ENCODE measurements around the gene YES1. TPM values are rescaled to one million over a fixed set of nuclear protein-coding genes. Genes with fewer than 3 reads are reported as not detected.

The YES1 gene
- total RNA-seq, 1 experiment from 2014 or later, result 81.7 TPM

DNA sequence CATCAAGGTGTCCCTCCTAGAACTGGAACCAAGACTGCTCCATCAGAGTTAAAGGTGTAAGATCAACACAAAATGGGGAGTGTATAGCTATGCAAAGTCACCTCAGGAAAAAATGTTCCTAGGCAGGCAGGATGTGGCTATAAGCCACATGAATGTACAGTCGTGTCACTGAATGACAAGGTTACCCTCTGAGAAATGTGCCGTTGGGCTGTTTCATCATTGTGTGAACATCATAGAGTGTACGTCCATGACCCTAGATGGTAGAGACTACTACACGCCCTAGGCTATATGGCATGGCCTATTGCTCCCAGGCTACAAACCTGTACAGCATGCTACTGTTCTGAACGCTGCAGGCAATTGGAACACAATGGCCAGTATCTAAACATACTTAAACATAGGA lies 130.1 kb downstream of the YES1 start:
- H3K36me3 Mint-ChIP-seq (ENCODE audit: insufficient read depth, unreplicated experiment), result peaks cover 93% of the 10 kb centered on the region
- no TSS peak for BruUV-seq (replicated peaks)
- peaks cover 6% of the 10 kb centered on the region for H3K4me1 Mint-ChIP-seq (ENCODE audit: insufficient read depth, unreplicated experiment)
- POLR2A ChIA-PET, result no interaction called here
- H3K27me3 Mint-ChIP-seq (ENCODE audit: insufficient read depth, unreplicated experiment), result no peaks in the 10 kb centered on the region
- H3K9me3 Mint-ChIP-seq (ENCODE audit: unreplicated experiment), result no peaks in the 10 kb centered on the region
- peak overlapping the region; percentile 16 for H3K27ac Mint-ChIP-seq (ENCODE audit: low read depth, unreplicated experiment)
- DNase-seq (ENCODE audit: unreplicated experiment), result no peak
- CTCF ChIA-PET, result interaction anchor here (0.9 to 1.0 kb wide), 2 partner anchors 9 to 157 kb away, joined by 3 to 4 read pairs; no protein-coding TSS in a partner anchor
- no peak overlapping the region for H3K4me3 Mint-ChIP-seq (ENCODE audit: unreplicated experiment)
- TF ChIP-seq, protein P1, sequence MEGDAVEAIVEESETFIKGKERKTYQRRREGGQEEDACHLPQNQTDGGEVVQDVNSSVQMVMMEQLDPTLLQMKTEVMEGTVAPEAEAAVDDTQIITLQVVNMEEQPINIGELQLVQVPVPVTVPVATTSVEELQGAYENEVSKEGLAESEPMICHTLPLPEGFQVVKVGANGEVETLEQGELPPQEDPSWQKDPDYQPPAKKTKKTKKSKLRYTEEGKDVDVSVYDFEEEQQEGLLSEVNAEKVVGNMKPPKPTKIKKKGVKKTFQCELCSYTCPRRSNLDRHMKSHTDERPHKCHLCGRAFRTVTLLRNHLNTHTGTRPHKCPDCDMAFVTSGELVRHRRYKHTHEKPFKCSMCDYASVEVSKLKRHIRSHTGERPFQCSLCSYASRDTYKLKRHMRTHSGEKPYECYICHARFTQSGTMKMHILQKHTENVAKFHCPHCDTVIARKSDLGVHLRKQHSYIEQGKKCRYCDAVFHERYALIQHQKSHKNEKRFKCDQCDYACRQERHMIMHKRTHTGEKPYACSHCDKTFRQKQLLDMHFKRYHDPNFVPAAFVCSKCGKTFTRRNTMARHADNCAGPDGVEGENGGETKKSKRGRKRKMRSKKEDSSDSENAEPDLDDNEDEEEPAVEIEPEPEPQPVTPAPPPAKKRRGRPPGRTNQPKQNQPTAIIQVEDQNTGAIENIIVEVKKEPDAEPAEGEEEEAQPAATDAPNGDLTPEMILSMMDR (IDR thresholded peaks at IDR 0.05; ENCODE audit: unreplicated experiment), result no peak
- intact Hi-C loops (cut with micrococcal nuclease), result no loop called here

DNA sequence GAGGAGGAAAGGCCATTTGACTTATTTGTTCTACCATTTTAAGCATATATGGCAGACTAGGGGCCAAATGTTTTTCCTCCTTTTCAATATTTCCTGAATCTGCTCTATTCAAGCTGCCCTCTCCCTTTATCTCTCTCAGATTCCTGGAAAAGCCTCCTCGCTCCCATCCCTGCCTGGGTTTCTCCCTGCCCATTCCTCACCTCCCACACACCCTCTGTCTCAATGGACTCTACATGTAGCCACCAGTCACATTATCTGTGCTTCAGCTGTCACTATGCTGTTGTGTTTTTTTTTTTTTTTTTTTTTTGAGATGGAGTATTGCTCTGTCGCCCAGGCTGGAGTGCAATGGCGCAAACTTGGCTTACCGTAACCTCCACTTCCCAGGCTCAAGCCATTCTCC lies 131.7 kb downstream of the YES1 start:
- Mint-ChIP-seq H3K36me3 (ENCODE audit: insufficient read depth, unreplicated experiment) (peaks cover 94% of the 10 kb centered on the region), H3K4me1 (ENCODE audit: insufficient read depth, unreplicated experiment) (no peaks in the 10 kb centered on the region), H3K9me3 (ENCODE audit: unreplicated experiment) (no peaks in the 10 kb centered on the region), H3K27ac (ENCODE audit: low read depth, unreplicated experiment) (peak overlapping the region; percentile 53), H3K4me3 (ENCODE audit: unreplicated experiment) (no peak overlapping the region), H3K27me3 (ENCODE audit: insufficient read depth, unreplicated experiment) (no peaks in the 10 kb centered on the region)
- POLR2A ChIA-PET, result interaction anchor here (1.2 kb wide), 1 partner anchor 22 kb away, joined by 3 read pairs; no protein-coding TSS in a partner anchor
- BruUV-seq (replicated peaks), result no TSS peak
- TF ChIP-seq, protein P1 (IDR thresholded peaks at IDR 0.05; ENCODE audit: unreplicated experiment), result no peak
- CTCF ChIA-PET, result interaction anchor here (0.7 to 1.2 kb wide), 3 partner anchors 10 to 23 kb away, joined by 3 read pairs; partner anchors contain the start of gene TYMS
- intact Hi-C loops (cut with micrococcal nuclease), result no loop called here
- DNase-seq (ENCODE audit: unreplicated experiment), result no peak

DNA sequence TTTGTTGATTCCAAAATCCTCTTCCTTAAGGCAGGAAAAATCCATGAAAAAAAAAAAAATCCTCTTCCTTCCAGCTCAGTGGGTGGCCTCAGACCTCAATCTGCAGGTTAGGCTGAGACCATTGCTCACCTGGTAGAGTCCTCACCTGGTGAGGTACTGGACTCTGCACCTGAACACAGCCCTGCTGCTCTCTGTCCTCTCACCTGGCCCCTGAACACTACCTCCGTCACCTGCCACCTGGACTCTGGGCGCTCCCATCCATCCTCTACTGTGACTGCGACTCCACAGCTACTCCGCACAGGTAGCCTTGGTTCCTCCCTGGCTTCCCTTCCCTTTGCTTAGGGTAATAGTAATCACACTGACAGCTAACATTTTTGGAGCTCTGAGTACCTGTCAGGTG lies 132.5 kb downstream of the YES1 start:
- TF ChIP-seq, protein P1 (IDR thresholded peaks at IDR 0.05; ENCODE audit: unreplicated experiment), result no peak
- H3K4me3 Mint-ChIP-seq (ENCODE audit: unreplicated experiment), result no peak overlapping the region
- no peaks in the 10 kb centered on the region for H3K27me3 Mint-ChIP-seq (ENCODE audit: insufficient read depth, unreplicated experiment)
- no peaks in the 10 kb centered on the region for H3K4me1 Mint-ChIP-seq (ENCODE audit: insufficient read depth, unreplicated experiment)
- ChIA-PET CTCF (interaction anchor here (0.6 to 2.9 kb wide), 3 partner anchors 62 to 1874 kb away, joined by 3 to 10 read pairs (median 4); no protein-coding TSS in a partner anchor), POLR2A (interaction anchor here (1.2 kb wide), 1 partner anchor 23 kb away, joined by 3 read pairs; no protein-coding TSS in a partner anchor)
- BruUV-seq (replicated peaks), result no TSS peak
- peak overlapping the region; percentile 53 for H3K27ac Mint-ChIP-seq (ENCODE audit: low read depth, unreplicated experiment)
- no peaks in the 10 kb centered on the region for H3K9me3 Mint-ChIP-seq (ENCODE audit: unreplicated experiment)
- H3K36me3 Mint-ChIP-seq (ENCODE audit: insufficient read depth, unreplicated experiment), result peaks cover 94% of the 10 kb centered on the region
- intact Hi-C loops (cut with micrococcal nuclease), result no loop called here
- no peak for DNase-seq (ENCODE audit: unreplicated experiment)

DNA sequence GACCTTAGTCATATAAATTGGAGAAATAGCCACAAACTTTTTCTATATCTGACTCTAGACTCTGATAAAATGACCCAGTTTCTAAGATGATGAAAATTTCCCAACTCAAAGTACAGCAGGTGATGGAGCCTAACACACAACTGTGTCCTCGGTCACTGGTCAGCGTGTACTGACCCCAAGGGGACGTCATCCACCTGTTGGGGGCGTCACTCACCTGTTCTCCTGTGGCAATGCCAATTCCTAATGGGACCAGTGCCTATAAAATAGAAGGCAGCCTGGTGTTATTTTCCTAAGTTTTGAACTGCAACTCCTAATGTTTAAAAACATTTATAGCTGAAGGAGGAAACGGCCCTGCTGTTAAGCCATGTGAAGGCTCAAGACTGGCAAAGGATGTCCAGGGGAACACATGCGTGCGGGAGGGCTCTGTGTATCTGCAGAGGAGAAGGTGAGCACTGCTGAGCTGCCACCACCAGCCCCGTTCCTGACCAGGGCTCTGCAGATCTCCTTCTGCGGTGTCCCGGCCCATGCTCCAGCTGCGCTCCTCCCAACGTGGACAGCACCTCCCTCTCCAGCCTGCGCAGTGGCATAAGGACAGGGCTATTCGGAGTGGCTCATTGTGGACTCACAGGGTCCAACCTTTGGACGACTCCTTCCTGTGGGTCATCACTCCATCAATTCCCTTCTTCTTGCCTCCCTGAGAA lies 133.4 kb downstream of the YES1 start:
- DNase-seq (ENCODE audit: unreplicated experiment), result no peak
- Mint-ChIP-seq H3K36me3 (ENCODE audit: insufficient read depth, unreplicated experiment) (peaks cover 92% of the 10 kb centered on the region), H3K4me1 (ENCODE audit: insufficient read depth, unreplicated experiment) (no peaks in the 10 kb centered on the region), H3K27ac (ENCODE audit: low read depth, unreplicated experiment) (no peak overlapping the region), H3K9me3 (ENCODE audit: unreplicated experiment) (no peaks in the 10 kb centered on the region), H3K4me3 (ENCODE audit: unreplicated experiment) (no peak overlapping the region), H3K27me3 (ENCODE audit: insufficient read depth, unreplicated experiment) (no peaks in the 10 kb centered on the region)
- intact Hi-C loops (cut with micrococcal nuclease), result no loop called here
- TF ChIP-seq, protein P1 (IDR thresholded peaks at IDR 0.05; ENCODE audit: unreplicated experiment), result no peak
- ChIA-PET POLR2A (interaction anchor here (1.3 kb wide), 1 partner anchor 11 kb away, joined by 3 read pairs; no protein-coding TSS in a partner anchor), CTCF (interaction anchor here (0.6 to 2.9 kb wide), 4 partner anchors 19 to 153 kb away, joined by 3 to 10 read pairs (median 4); no protein-coding TSS in a partner anchor)
- BruUV-seq (replicated peaks), result no TSS peak
